Activated naive CD4-positive, alpha-beta T cell treated with anti-CD3 and anti-CD28 coated beads for 36 hours (primary cell): ENCODE data around the gene IL17C. TPM values are rescaled to one million over a fixed set of nuclear protein-coding genes. Genes with fewer than 3 reads are reported as not detected.

Experiments
- total RNA-seq, 2 experiments: library from RNA; stranded (reverse); gene quantifications; one replicate each; pipeline ENCODE4 v1.2.3, GENCODE V29; 2021

IL17C gene
- total RNA-seq, 2 experiments from 2014 or later = not detected

Other genes with a start within 250 kb of the IL17C start
- gene ZFPM1, start 185.3 kb upstream of the IL17C start, total RNA-seq = 10 to 100 TPM; 11.0 to 12.2 TPM
- gene ZC3H18, start 68.2 kb upstream of the IL17C start, total RNA-seq = 10 to 100 TPM; 55.8 to 58.5 TPM
- 100 to 1,000 TPM; 167 to 180 TPM for gene CYBA, start 12.5 kb downstream of the IL17C start, total RNA-seq
- gene MVD, start 24.5 kb downstream of the IL17C start, total RNA-seq = 10 to 100 TPM; 90.5 to 96.8 TPM
- gene SNAI3, start 47.9 kb downstream of the IL17C start, total RNA-seq = 1 to 10 TPM; 2.9 to 3.0 TPM
- 10 to 100 TPM; 33.6 to 35.3 TPM for gene RNF166, start 67.8 kb downstream of the IL17C start, total RNA-seq
- gene CTU2, start 67.9 kb downstream of the IL17C start, total RNA-seq = 10 to 100 TPM; 46.1 to 48.1 TPM
- 10 to 100 TPM; 78.2 to 80.1 TPM for gene PIEZO1, start 146.6 kb downstream of the IL17C start, total RNA-seq
- gene CDT1, start 165.2 kb downstream of the IL17C start, total RNA-seq = 100 to 1,000 TPM; 223 to 231 TPM
- gene APRT, start 173.4 kb downstream of the IL17C start, total RNA-seq = 100 to 1,000 TPM; 314 TPM
- 10 to 100 TPM; 10.9 to 11.2 TPM for gene GALNS, start 218.4 kb downstream of the IL17C start, total RNA-seq
- 10 to 100 TPM; 57.7 to 66.1 TPM for gene TRAPPC2L, start 218.6 kb downstream of the IL17C start, total RNA-seq
- not detected for gene PABPN1L, start 228.1 kb downstream of the IL17C start, total RNA-seq